G401.6 (cell line): ENCODE results near the gene PIM3.
A peak's percentile ranks its signal among the peaks of the same experiment; 100 is the strongest.

Experiments used
- FAIRE-seq: peaks from 2 replicates; lab custom pipeline; 2012; peaks lifted over from hg19 to GRCh38; lab: Jason Lieb, UNC

Gene PIM3

GRCh38 chr22:49956418-49956770 is 4.2 kb upstream of the PIM3 start:
- no peak for FAIRE-seq

- FAIRE-seq = no peak
Observed at GRCh38 chr22:49956914-49957825, 3.4 kb upstream of the PIM3 start.

DNA sequence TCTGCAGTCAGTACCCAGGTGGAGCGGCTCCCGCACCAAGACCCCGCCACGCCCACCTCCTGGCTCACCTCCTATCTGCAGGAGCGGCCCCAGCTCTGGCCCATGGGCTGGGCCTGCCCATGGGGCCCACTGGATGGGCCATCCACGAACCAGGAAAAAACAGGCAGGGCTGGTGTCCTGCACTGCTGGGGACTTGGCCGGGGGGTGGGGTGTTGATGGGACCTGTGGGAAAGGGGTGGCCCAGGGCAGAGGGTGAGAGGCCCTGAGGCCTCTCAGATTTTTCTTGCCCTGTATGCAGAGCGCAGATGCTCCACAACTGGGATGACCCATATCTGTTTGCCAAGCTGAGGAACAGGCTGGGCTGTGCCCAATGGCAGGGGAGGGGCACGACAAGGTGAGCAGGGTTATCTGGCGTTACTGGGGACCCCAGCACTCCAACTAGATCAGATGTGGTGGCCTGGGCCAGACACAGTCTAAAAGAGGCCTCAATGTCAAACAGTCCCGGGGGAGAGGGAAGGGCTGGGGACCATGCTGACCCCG is 2.7 kb upstream of the PIM3 start:
- FAIRE-seq = no peak

DNA sequence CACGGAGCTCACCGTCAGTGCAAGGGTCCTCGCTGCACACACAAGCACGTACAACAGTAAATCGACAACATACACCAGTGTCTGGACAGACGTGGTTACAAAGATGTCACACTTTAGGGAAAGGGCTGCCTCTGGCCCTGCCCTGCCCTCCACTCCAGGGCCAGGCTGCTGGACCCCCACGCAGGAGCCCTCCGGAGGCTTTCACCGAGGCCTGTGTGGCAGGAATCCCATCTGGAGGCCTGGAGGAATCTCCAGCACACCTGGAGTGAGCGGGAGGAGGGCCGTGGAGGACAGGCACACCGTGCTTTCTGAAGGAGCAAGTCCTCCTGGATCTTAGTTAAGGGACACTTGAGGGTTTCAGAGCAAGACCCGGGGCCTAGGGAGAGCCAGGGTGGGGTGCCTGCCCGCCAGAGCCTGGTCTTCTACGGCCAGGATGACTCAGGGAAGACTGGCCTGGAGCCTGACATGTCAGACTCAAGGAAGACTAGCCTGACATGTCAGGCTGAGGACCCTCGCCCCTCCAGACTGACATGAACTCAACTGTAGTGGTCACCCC is 2.1 kb upstream of the PIM3 start:
- no peak for FAIRE-seq

GRCh38 chr22:49958931-49959781 is 1.4 kb upstream of the PIM3 start:
- FAIRE-seq = no peak

GRCh38 chr22:49959782-49960158 is 802 bp upstream of the PIM3 start:
- FAIRE-seq = no peak

DNA sequence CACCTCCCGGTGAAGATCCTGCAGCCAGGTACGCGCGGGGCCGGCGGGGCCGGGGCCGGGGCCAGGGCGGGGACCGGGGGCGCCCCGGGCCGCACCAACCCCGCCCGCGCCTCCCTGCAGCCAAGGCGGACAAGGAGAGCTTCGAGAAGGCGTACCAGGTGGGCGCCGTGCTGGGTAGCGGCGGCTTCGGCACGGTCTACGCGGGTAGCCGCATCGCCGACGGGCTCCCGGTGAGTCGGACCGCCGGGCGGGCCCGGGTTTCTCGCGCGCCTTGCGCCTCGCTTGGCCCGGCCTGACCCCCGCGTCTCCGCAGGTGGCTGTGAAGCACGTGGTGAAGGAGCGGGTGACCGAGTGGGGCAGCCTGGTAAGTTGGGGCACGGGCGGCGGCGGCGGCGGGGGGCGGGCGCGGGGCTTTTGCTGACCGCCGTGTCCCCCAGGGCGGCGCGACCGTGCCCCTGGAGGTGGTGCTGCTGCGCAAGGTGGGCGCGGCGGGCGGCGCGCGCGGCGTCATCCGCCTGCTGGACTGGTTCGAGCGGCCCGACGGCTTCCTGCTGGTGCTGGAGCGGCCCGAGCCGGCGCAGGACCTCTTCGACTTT is 531 bp downstream of the PIM3 start:
- no peak for FAIRE-seq

DNA sequence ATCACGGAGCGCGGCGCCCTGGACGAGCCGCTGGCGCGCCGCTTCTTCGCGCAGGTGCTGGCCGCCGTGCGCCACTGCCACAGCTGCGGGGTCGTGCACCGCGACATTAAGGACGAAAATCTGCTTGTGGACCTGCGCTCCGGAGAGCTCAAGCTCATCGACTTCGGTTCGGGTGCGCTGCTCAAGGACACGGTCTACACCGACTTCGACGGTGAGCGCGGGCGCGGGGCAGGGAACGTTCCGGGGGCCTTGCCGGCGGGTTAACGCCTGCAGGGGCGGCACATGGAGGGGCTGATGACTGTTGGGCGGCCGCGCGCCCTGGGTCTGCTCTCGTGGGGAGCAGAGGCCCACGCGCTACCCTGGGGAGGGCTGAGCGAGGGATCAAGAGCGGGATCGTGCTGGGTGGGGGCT is 1.0 kb downstream of the PIM3 start:
- no peak for FAIRE-seq

DNA sequence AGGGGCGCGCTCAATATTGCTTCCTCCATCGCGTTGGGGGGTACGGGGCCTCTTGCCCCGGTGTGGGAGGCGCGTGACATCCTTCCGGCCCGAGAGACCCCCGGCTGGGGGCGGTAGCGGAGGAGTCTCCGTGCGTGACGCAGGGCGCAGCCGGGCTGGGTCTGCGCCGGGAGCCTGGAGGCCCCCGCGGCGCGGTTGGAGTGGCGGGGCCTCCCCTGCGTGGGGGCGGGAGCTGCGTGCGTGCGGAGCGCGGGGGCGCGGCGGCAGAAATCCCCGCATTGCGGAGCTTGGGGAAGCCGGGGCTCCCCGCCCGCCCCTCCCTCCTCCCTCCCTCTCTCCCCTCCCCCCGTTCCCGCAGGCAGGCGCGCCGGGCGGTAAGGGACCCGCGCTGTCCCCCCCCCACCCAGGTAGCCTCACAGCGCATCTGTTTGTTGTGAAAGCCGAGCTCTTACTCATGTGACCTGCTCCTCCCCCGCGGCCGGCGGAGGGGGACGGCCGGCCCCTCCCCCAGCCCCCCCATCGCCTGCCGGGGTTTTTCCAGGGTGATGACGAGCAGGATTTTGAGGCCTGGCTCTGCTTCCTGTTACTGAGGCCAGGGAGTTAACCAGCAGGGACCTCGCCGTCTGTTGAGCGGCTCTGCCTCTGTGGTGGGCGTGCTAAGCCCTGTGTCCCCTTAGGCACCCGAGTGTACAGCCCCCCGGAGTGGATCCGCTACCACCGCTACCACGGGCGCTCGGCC is 1.6 kb downstream of the PIM3 start:
- FAIRE-seq = peak; percentile 11

GRCh38 chr22:49962751-49963646 is 2.4 kb downstream of the PIM3 start:
- no peak for FAIRE-seq

- no peak for FAIRE-seq
Observed at GRCh38 chr22:49963647-49964026, 3.1 kb downstream of the PIM3 start.

GRCh38 chr22:49964136-49965090 is 3.8 kb downstream of the PIM3 start:
- no peak for FAIRE-seq

DNA sequence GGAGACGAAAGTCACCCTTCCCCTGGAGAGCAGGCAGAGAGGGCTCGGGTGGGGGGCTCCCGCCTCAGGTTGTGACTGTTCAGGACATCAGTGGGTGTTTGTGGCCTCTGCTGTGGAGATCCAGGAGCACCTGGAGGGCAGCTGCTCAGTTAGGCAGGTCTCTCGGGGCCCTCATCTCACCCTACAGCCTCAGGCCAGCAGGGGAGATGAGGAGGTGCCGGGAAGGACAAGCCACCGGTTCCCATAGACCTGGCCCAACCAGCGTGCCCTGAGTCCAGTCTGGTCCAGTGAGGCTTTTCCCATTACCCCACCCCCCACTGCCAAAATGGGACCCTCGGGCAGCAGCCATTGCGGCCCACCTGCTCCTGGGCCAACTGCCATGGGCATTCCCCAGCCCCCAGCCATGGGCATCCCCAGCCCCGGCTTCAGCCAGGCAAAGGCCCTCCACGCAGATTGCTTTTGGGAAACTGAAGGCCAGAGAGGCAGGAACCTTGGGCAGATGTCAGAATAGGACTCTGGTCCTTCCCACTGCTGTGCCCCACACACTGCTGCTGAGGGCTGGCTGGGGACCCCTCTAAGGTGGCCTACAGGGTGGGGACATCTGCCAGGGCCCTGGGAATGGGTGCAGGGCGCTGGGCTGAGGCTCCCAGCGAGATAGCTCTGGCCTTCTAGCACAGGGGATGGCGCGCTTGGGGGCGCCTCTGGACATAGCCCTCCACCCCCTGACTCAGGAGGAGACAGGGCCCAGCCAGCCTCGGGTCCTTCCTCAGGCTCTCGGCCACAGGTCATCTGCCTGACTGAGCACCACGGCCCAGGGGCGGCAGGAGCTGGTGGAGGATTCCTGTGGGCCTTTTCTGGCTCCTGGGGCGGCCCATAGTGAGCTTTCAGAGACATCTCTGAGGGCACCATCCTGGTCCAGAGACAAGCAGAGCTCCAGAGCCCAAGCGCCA is 4.8 kb downstream of the PIM3 start:
- FAIRE-seq = no peak

GRCh38 chr22:49966041-49966773 is 5.6 kb downstream of the PIM3 start:
- no peak for FAIRE-seq

DNA sequence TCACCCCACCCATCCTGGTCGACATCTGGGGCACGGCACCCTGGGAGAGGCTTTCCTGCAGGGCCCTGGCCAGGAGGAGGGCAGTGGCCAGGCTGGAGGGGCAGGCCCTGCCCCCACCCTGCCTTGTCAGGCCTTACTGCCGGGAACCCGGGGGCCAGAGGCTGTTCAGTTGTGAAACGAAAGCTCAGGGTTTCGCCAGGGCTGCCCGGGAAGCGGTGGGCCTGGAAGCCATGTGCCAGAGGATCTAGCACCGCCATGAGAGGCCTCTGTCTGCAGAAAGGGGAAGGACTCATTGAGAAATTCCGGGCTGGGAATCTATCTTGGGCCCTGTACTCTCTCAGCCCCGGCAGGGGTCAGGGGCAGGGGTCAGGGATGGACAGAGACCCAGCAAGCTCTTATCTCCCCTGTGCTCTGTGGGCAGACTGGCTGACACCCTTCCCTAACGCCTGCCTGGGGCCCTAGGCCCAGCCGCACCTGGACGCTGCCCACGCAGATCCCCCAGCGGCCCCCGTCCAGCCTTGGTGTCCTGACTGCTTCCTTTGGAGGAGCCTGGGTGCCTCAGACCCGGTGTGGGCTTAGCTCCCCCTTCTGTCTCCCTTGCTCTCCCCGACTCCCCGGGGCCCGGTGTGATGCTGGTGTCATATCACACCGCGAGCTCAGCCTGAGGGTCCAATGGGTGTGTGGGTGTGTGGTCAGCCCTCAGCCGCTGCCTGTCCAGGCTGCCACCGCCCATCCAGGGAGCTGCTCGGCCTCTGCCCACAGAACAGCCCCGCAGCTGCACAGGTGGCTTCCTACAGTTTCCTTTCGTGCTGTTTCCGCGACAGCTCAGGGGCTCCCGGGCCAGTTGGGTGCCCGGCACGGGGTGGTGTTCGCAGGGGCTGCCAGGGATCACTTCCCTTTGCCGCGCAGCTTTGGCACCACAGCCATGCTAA is 6.5 kb downstream of the PIM3 start:
- FAIRE-seq = no peak

DNA sequence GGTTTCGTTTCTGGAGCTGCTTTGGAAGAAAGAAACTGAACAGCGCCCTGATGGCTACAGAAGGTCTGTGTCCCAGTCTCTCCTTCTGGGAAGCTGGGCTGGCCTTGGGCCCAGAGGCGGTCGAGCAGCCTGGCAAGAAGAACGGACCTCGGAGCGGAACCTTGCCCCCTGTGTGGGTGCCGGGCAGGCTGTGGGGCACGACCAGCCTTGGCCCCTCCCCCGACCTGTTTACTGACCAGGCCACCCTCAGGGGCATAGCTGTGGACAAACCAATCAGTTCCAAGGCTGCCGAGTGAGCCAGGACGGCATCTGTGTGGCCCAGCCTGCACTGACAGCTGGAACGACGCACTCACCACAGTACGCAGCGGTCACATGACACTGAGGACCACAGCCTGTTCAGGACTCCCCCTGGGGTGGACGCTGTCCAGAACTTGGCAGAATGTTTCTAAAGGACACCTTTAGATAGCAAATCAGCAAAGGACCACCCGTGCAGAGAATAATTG is 7.2 kb downstream of the PIM3 start:
- no peak for FAIRE-seq
